GM23338 (cell line): Measurements from ENCODE around the gene COBL. TPM values are rescaled to one million over a fixed set of nuclear protein-coding genes. Genes with fewer than 3 reads are reported as not detected.
A peak's percentile ranks its signal among the peaks of the same experiment; 100 is the strongest.

Experiments used
- ATAC-seq: fragments of 200-7000 bp; cut with Tn5 transposase; 3 replicates; pipeline ENCODE4 v1.9.1; 2020
- DNase-seq: peaks from one replicate; pipeline ENCODE4 v3.0.0-alpha.2; 2015; ENCODE audit warnings: low spot score
- H2AFZ ChIP-seq: fragments of 200-600 bp; sonication (generic); 2 replicates; pipeline ENCODE4 v1.8.0; 2016; ENCODE audit warnings: antibody characterized with exemption, mild to moderate bottlenecking, moderate library complexity
- H3F3A ChIP-seq: fragments of 200-600 bp; sonication (generic); replicated peaks from 2 replicates; pipeline ENCODE4 v1.8.0; 2017; ENCODE audit warnings: antibody characterized with exemption, mixed run types, low read depth
- H3K27ac ChIP-seq: fragments of 200-600 bp; sonication (generic); 2 replicates; pipeline ENCODE4 v1.6.1; 2016; ENCODE audit warnings: low read depth
- H3K27me3 ChIP-seq: fragments of 200-600 bp; sonication (generic); 2 replicates; pipeline ENCODE4 v1.8.0; 2016; ENCODE audit warnings: mild to moderate bottlenecking, mixed run types, moderate library complexity; ENCODE audit not compliant: insufficient read depth
- H3K36me3 ChIP-seq: fragments of 200-600 bp; sonication (generic); 2 replicates; pipeline ENCODE4 v1.8.0; 2016; ENCODE audit warnings: mild to moderate bottlenecking; ENCODE audit not compliant: insufficient read depth
- H3K4me1 ChIP-seq: fragments of 200-600 bp; sonication (generic); 2 replicates; pipeline ENCODE4 v1.8.0; 2016; ENCODE audit warnings: mild to moderate bottlenecking, moderate library complexity; ENCODE audit not compliant: insufficient read depth
- H3K4me2 ChIP-seq: fragments of 200-600 bp; sonication (generic); 2 replicates; pipeline ENCODE4 v1.7.1; 2017; ENCODE audit warnings: mixed run types
- H3K4me3 ChIP-seq: fragments of 200-600 bp; sonication (generic); 2 replicates; pipeline ENCODE4 v1.6.1; 2016; ENCODE audit warnings: mixed run types
- H3K79me2 ChIP-seq: fragments of 200-600 bp; sonication (generic); replicated peaks from 2 replicates; pipeline ENCODE4 v1.8.0; 2017; ENCODE audit warnings: mild to moderate bottlenecking; ENCODE audit not compliant: insufficient read depth
- H3K9me2 ChIP-seq: fragments of 200-600 bp; sonication (generic); 2 replicates; pipeline ENCODE4 v1.8.0; 2017; ENCODE audit not compliant: insufficient read depth
- H4K20me1 ChIP-seq: fragments of 200-600 bp; sonication (generic); replicated peaks from 2 replicates; pipeline ENCODE4 v1.8.0; 2017; ENCODE audit warnings: mild to moderate bottlenecking; ENCODE audit not compliant: insufficient read depth
- H3K27ac Mint-ChIP-seq: 2 replicates; pipeline ENCODE4 v1.8.0; 2020; ENCODE audit warnings: inconsistent platforms, mild to moderate bottlenecking, moderate library complexity, mixed read lengths
- H3K27me3 Mint-ChIP-seq: 3 replicates; pipeline ENCODE4 v1.8.0; 2022; ENCODE audit warnings: low read depth, mild to moderate bottlenecking, moderate library complexity, mixed read lengths, inconsistent platforms; ENCODE audit not compliant: insufficient read depth, poor library complexity
- H3K36me3 Mint-ChIP-seq: 3 replicates; pipeline ENCODE4 v1.8.0; 2021; ENCODE audit warnings: low read depth, mild to moderate bottlenecking, inconsistent platforms, moderate library complexity, mixed read lengths
- H3K4me1 Mint-ChIP-seq: 3 replicates; pipeline ENCODE4 v1.8.0; 2020; ENCODE audit warnings: mild to moderate bottlenecking, inconsistent platforms, mixed read lengths
- H3K4me3 Mint-ChIP-seq: 3 replicates; pipeline ENCODE4 v1.8.0; 2021; ENCODE audit warnings: moderate library complexity, mild to moderate bottlenecking, inconsistent platforms, mixed read lengths
- H3K9me3 Mint-ChIP-seq: 3 replicates; pipeline ENCODE4 v1.8.0; 2020; ENCODE audit warnings: moderate library complexity, mild to moderate bottlenecking, inconsistent platforms, mixed read lengths
- CTCF ChIP-seq, 2 experiments: fragments of 200-600 bp in 1 of 2; sonication (generic) in 1 of 2; conservative IDR thresholded peaks; 2 replicates each; pipeline versions ENCODE4 v1.5.1 to v1.6.1; 2016 to 2017; ENCODE audit warnings: antibody characterized with exemption in 2 of 2, low read depth in 2 of 2, mild to moderate bottlenecking in 2 of 2, moderate library complexity in 1 of 2
- EZH2 ChIP-seq: fragments of 200-600 bp; sonication (generic); IDR thresholded peaks from one replicate; pipeline ENCODE4 v1.8.0; 2017; ENCODE audit warnings: antibody characterized with exemption, mild to moderate bottlenecking, low read depth; ENCODE audit not compliant: unreplicated experiment
- JUNB ChIP-seq: IDR thresholded peaks from one replicate; pipeline ENCODE4 v1.6.1; 2016; ENCODE audit warnings: antibody characterized with exemption; ENCODE audit not compliant: unreplicated experiment
- POLR2AphosphoS5 ChIP-seq: IDR thresholded peaks from 2 replicates; pipeline ENCODE4 v1.6.1; 2016; ENCODE audit warnings: antibody characterized with exemption, low read depth
- REST ChIP-seq: IDR thresholded peaks from one replicate; pipeline ENCODE4 v1.6.1; 2018; ENCODE audit warnings: antibody characterized with exemption; ENCODE audit not compliant: unreplicated experiment
- STAT1 ChIP-seq: IDR thresholded peaks from one replicate; pipeline ENCODE4 v1.6.1; 2016; ENCODE audit warnings: antibody characterized with exemption; ENCODE audit not compliant: unreplicated experiment
- ZNF114 ChIP-seq: fragments of 250-450 bp; sonication (Bioruptor Pico); IDR thresholded peaks from 2 replicates; pipeline ENCODE4 v1.5.0; 2020; ENCODE audit warnings: mild to moderate bottlenecking, moderate library complexity
- ZNF462 ChIP-seq: fragments of 250-450 bp; sonication (Bioruptor Pico); IDR thresholded peaks from 2 replicates; pipeline ENCODE4 v1.5.0; 2020; ENCODE audit warnings: mild to moderate bottlenecking, moderate library complexity
- polyA plus RNA-seq: library from polyadenylated mRNA; unstranded; fragments of >200 nt; fragmentation: Nextera tagmentation; extraction: Ambion mirVana; gene quantifications from 2 replicates; pipeline ENCODE4 v1.2.1, GENCODE V29; 2016
- total RNA-seq: library from RNA; depleted of rRNA; stranded (reverse); fragments of >200 nt; shearing (Covaris generic); gene quantifications from 2 replicates; pipeline ENCODE4 v1.2.3, GENCODE V29; 2014

The COBL gene
- total and polyA plus RNA-seq, 2 experiments from 2014 or later, result 18.3 to 51.9 TPM

DNA sequence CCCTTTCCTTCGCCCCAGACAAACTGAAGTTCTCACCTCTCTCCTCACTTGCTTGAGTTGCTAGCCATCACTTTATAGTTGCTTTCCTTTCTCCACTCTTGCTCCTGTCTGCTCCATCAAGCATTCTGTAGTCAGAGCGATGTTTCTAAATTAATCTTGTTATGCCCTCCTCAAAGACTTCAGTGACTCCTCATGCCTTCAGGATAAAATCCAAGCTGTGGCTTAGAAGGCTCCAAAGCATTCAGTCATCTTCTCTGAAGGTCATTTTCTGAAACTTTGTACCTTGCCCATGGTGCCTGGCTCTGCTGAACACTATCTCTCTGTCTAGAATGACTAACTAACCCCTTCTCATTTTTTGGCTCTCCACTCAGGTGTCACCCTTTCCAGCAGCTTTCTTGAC lies 311.5 kb downstream of the COBL start (continued):
- no peak for TF ChIP-seq ZNF462 (CRISPR knock-in tag)
- no peak for TF ChIP-seq POLR2AphosphoS5
- TF ChIP-seq CTCF (conservative IDR thresholded peaks at IDR 0.05; ENCODE audit: low read depth in 2 of 2), result no peak
- no peak for TF ChIP-seq JUNB
- TF ChIP-seq STAT1, result no peak
- no peak for TF ChIP-seq ZNF114 (CRISPR knock-in tag)

DNA sequence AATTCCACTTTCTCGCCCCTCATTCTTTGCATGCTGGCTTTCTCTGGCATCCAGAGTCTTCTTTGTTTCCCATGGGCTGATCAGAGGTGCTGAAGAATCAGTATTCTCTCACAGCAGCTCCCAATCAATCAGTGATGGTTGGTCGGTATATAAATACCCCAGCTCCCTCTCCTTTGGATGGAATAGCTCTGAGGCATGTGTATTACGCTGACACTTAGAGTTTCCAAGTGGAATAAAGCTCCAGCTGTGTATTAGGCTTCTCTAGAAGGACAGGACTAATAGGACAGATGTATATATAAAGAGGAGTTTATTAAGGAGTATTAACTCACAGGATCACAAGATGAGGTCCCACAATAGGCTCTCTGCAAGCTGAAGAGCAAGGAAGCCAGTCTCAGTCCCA lies 315.7 kb downstream of the COBL start:
- DNase-seq (peak; percentile 55), ATAC-seq (peak; percentile 46; the same call in 2 of the 3 replicates)
- Mint-ChIP-seq H3K4me3 (no peak overlapping the region), H3K36me3 (peaks cover 8% of the 10 kb centered on the region; the same call in 2 of the 3 replicates), H3K27ac (no peak overlapping the region), H3K27me3 (no peaks in the 10 kb centered on the region), H3K4me1 (no peaks in the 10 kb centered on the region), H3K9me3 (peaks cover 9% of the 10 kb centered on the region; the same call in 2 of the 3 replicates)
- H3K4me1 ChIP-seq, result no peaks in the 10 kb centered on the region
- no peaks in the 10 kb centered on the region for H3K79me2 ChIP-seq
- no peak overlapping the region for H2AFZ ChIP-seq
- H3K27ac ChIP-seq, result no peak overlapping the region
- H3K4me2 ChIP-seq, result no peak overlapping the region
- H3K36me3 ChIP-seq, result peaks cover 6% of the 10 kb centered on the region
- H3K4me3 ChIP-seq, result no peak overlapping the region
- H4K20me1 ChIP-seq, result no peaks in the 10 kb centered on the region
- no peak for TF ChIP-seq REST
- TF ChIP-seq EZH2, result no peak
- peak; percentile 51 to 64 for TF ChIP-seq CTCF (conservative IDR thresholded peaks at IDR 0.05; ENCODE audit: low read depth in 2 of 2)
- H3K27me3 ChIP-seq, result no peaks in the 10 kb centered on the region
- H3F3A ChIP-seq, result no peaks in the 10 kb centered on the region
- H3K9me2 ChIP-seq, result no peaks in the 10 kb centered on the region
